ENCODE data around the gene CCDC112.

The CCDC112 gene

GRCh38 chr5:115322729-115323128 lies 26.3 kb upstream of the CCDC112 start:
- Histone ChIP-seq H3K4ac (ENCODE audit: low read length) (no peak overlapping the region), H3K18ac (ENCODE audit: low read length) (no peak overlapping the region), H3K36me3 (replicated peaks in 1 of 2; ENCODE audit: control insufficient read depth in 2 of 2, insufficient read depth in 2 of 2, low read length in 2 of 2) (no peaks in the 10 kb centered on the region), H3K23ac (ENCODE audit: low read depth, low read length, poor library complexity) (no peak overlapping the region), H2BK120ac (ENCODE audit: low read depth, low read length) (no peak overlapping the region), H2BK12ac (ENCODE audit: low read length) (no peak overlapping the region), H3K79me1 (ENCODE audit: low read depth, low read length) (no peaks in the 10 kb centered on the region), H3K4me2 (ENCODE audit: insufficient read depth, low read length, poor library complexity, severe bottlenecking) (no peak overlapping the region), H3K27me3 (ENCODE audit: control insufficient read depth in 3 of 3, insufficient read depth in 3 of 3, low read depth in 1 of 3, low read length in 3 of 3) (peaks cover 0 to 4% (median 0%) of the 10 kb centered on the region in 3 experiments), H3K9ac (ENCODE audit: low read depth, low read length, poor library complexity) (no peak overlapping the region), H2BK5ac (ENCODE audit: low read length) (no peak overlapping the region), H2AFZ (ENCODE audit: low read length) (no peak overlapping the region), H4K91ac (ENCODE audit: low read depth, low read length, poor library complexity) (no peak overlapping the region), H4K8ac (ENCODE audit: low read depth, low read length) (no peak overlapping the region), H2AK5ac (ENCODE audit: low read depth, low read length) (no peak overlapping the region), H3K4me1 (ENCODE audit: control insufficient read depth in 2 of 2, insufficient read depth in 1 of 2, low read depth in 1 of 2, low read length in 2 of 2) (no peaks in the 10 kb centered on the region), H2BK15ac (ENCODE audit: low read length) (no peak overlapping the region), H3K14ac (ENCODE audit: low read length) (no peak overlapping the region), H3K9me3 (replicated peaks in 1 of 2; ENCODE audit: control insufficient read depth in 2 of 2, insufficient read depth in 1 of 2, low read depth in 1 of 2, low read length in 2 of 2) (no peaks in the 10 kb centered on the region), H3K4me3 (ENCODE audit: low read length in 2 of 2) (no peak overlapping the region), H3K27ac (replicated peaks; ENCODE audit: low read length) (no peak overlapping the region)
- no CpG with 5 or more reads among the region's 2 CpGs for WGBS, 2 donors (ENCODE audit: extremely low coverage in 2 of 2, insufficient read length in 2 of 2, insufficient replicate concordance in 1 of 2)
- no peak for DNase-seq (ENCODE audit: low spot score)

DNA sequence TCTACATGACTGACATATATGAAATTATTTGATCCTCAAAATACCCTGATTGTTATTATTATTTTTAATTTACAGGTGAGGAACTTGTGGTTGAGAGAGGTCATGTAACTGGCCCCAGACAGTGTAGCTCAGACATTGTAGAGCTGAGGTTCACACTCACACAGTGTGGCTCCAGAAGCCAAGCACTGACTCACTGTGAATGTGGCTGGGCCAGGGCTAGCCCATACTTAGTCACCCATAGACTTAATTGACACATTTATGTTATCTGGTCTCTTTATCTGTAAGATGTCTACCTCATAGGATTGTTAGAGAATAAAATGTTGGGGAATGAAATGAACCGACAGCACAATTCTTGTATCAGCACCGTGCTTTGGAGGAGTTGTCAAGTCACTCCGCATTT lies 24.9 kb upstream of the CCDC112 start:
- Histone ChIP-seq H3K36me3 (replicated peaks in 1 of 2; ENCODE audit: control insufficient read depth in 2 of 2, insufficient read depth in 2 of 2, low read length in 2 of 2) (no peaks in the 10 kb centered on the region), H3K27me3 (ENCODE audit: control insufficient read depth in 3 of 3, insufficient read depth in 3 of 3, low read depth in 1 of 3, low read length in 3 of 3) (peaks cover 0 to 4% (median 0%) of the 10 kb centered on the region in 3 experiments), H4K8ac (ENCODE audit: low read depth, low read length) (no peak overlapping the region), H3K14ac (ENCODE audit: low read length) (no peak overlapping the region), H2BK12ac (ENCODE audit: low read length) (no peak overlapping the region), H3K4me3 (ENCODE audit: low read length in 2 of 2) (no peak overlapping the region), H2AK5ac (ENCODE audit: low read depth, low read length) (no peak overlapping the region), H3K27ac (replicated peaks; ENCODE audit: low read length) (no peak overlapping the region), H2BK120ac (ENCODE audit: low read depth, low read length) (no peak overlapping the region), H3K4me2 (ENCODE audit: insufficient read depth, low read length, poor library complexity, severe bottlenecking) (no peak overlapping the region), H3K4me1 (ENCODE audit: control insufficient read depth in 2 of 2, insufficient read depth in 1 of 2, low read depth in 1 of 2, low read length in 2 of 2) (no peaks in the 10 kb centered on the region), H3K23ac (ENCODE audit: low read depth, low read length, poor library complexity) (no peak overlapping the region), H2BK15ac (ENCODE audit: low read length) (no peak overlapping the region), H2BK5ac (ENCODE audit: low read length) (no peak overlapping the region), H3K9ac (ENCODE audit: low read depth, low read length, poor library complexity) (no peak overlapping the region), H3K79me1 (ENCODE audit: low read depth, low read length) (no peaks in the 10 kb centered on the region), H3K4ac (ENCODE audit: low read length) (no peak overlapping the region), H3K9me3 (replicated peaks in 1 of 2; ENCODE audit: control insufficient read depth in 2 of 2, insufficient read depth in 1 of 2, low read depth in 1 of 2, low read length in 2 of 2) (no peaks in the 10 kb centered on the region), H3K18ac (ENCODE audit: low read length) (no peak overlapping the region), H4K91ac (ENCODE audit: low read depth, low read length, poor library complexity) (no peak overlapping the region), H2AFZ (ENCODE audit: low read length) (no peak overlapping the region)
- DNase-seq (ENCODE audit: low spot score), result no peak
- WGBS, 2 donors (ENCODE audit: extremely low coverage in 2 of 2, insufficient read length in 2 of 2, insufficient replicate concordance in 1 of 2), result no CpG with 5 or more reads among the region's 3 CpGs

GRCh38 chr5:115320515-115320914 lies 24.1 kb upstream of the CCDC112 start:
- Histone ChIP-seq H3K4me3 (ENCODE audit: low read length in 2 of 2) (no peak overlapping the region), H2BK5ac (ENCODE audit: low read length) (no peak overlapping the region), H4K91ac (ENCODE audit: low read depth, low read length, poor library complexity) (no peak overlapping the region), H3K79me1 (ENCODE audit: low read depth, low read length) (no peaks in the 10 kb centered on the region), H2BK12ac (ENCODE audit: low read length) (no peak overlapping the region), H3K9ac (ENCODE audit: low read depth, low read length, poor library complexity) (no peak overlapping the region), H3K27ac (replicated peaks; ENCODE audit: low read length) (no peak overlapping the region), H3K4me2 (ENCODE audit: insufficient read depth, low read length, poor library complexity, severe bottlenecking) (no peak overlapping the region), H2AK5ac (ENCODE audit: low read depth, low read length) (no peak overlapping the region), H3K36me3 (replicated peaks in 1 of 2; ENCODE audit: control insufficient read depth in 2 of 2, insufficient read depth in 2 of 2, low read length in 2 of 2) (no peaks in the 10 kb centered on the region), H3K4ac (ENCODE audit: low read length) (no peak overlapping the region), H2BK15ac (ENCODE audit: low read length) (no peak overlapping the region), H4K8ac (ENCODE audit: low read depth, low read length) (no peak overlapping the region), H3K4me1 (ENCODE audit: control insufficient read depth in 2 of 2, insufficient read depth in 1 of 2, low read depth in 1 of 2, low read length in 2 of 2) (no peaks in the 10 kb centered on the region), H3K27me3 (ENCODE audit: control insufficient read depth in 3 of 3, insufficient read depth in 3 of 3, low read depth in 1 of 3, low read length in 3 of 3) (peaks cover 0 to 5% (median 0%) of the 10 kb centered on the region in 3 experiments), H2AFZ (ENCODE audit: low read length) (no peak overlapping the region), H3K9me3 (replicated peaks in 1 of 2; ENCODE audit: control insufficient read depth in 2 of 2, insufficient read depth in 1 of 2, low read depth in 1 of 2, low read length in 2 of 2) (no peaks in the 10 kb centered on the region), H3K14ac (ENCODE audit: low read length) (no peak overlapping the region), H2BK120ac (ENCODE audit: low read depth, low read length) (no peak overlapping the region), H3K18ac (ENCODE audit: low read length) (no peak overlapping the region), H3K23ac (ENCODE audit: low read depth, low read length, poor library complexity) (no peak overlapping the region)
- no CpG with 5 or more reads among the region's 1 CpG for WGBS, 2 donors (ENCODE audit: extremely low coverage in 2 of 2, insufficient read length in 2 of 2, insufficient replicate concordance in 1 of 2)
- no peak for DNase-seq (ENCODE audit: low spot score)

GRCh38 chr5:115320006-115320405 lies 23.6 kb upstream of the CCDC112 start:
- Histone ChIP-seq H4K8ac (ENCODE audit: low read depth, low read length) (no peak overlapping the region), H3K79me1 (ENCODE audit: low read depth, low read length) (no peaks in the 10 kb centered on the region), H2BK120ac (ENCODE audit: low read depth, low read length) (no peak overlapping the region), H3K27me3 (ENCODE audit: control insufficient read depth in 3 of 3, insufficient read depth in 3 of 3, low read depth in 1 of 3, low read length in 3 of 3) (peaks cover 0 to 5% (median 0%) of the 10 kb centered on the region in 3 experiments), H2BK15ac (ENCODE audit: low read length) (no peak overlapping the region), H3K9ac (ENCODE audit: low read depth, low read length, poor library complexity) (no peak overlapping the region), H4K91ac (ENCODE audit: low read depth, low read length, poor library complexity) (no peak overlapping the region), H3K18ac (ENCODE audit: low read length) (no peak overlapping the region), H3K27ac (replicated peaks; ENCODE audit: low read length) (no peak overlapping the region), H3K9me3 (replicated peaks in 1 of 2; ENCODE audit: control insufficient read depth in 2 of 2, insufficient read depth in 1 of 2, low read depth in 1 of 2, low read length in 2 of 2) (no peaks in the 10 kb centered on the region), H2AFZ (ENCODE audit: low read length) (no peak overlapping the region), H2AK5ac (ENCODE audit: low read depth, low read length) (no peak overlapping the region), H3K4ac (ENCODE audit: low read length) (no peak overlapping the region), H3K4me3 (ENCODE audit: low read length in 2 of 2) (no peak overlapping the region), H3K23ac (ENCODE audit: low read depth, low read length, poor library complexity) (no peak overlapping the region), H3K14ac (ENCODE audit: low read length) (no peak overlapping the region), H2BK12ac (ENCODE audit: low read length) (no peak overlapping the region), H3K4me1 (ENCODE audit: control insufficient read depth in 2 of 2, insufficient read depth in 1 of 2, low read depth in 1 of 2, low read length in 2 of 2) (no peaks in the 10 kb centered on the region), H3K4me2 (ENCODE audit: insufficient read depth, low read length, poor library complexity, severe bottlenecking) (no peak overlapping the region), H3K36me3 (replicated peaks in 1 of 2; ENCODE audit: control insufficient read depth in 2 of 2, insufficient read depth in 2 of 2, low read length in 2 of 2) (no peaks in the 10 kb centered on the region), H2BK5ac (ENCODE audit: low read length) (no peak overlapping the region)
- WGBS, 2 donors (ENCODE audit: extremely low coverage in 2 of 2, insufficient read length in 2 of 2, insufficient replicate concordance in 1 of 2), result no CpG with 5 or more reads among the region's 3 CpGs
- no peak for DNase-seq (ENCODE audit: low spot score)
